Tibial nerve (tissue), 4 donors: ENCODE results near the gene OSBPL9. TPM values are rescaled to one million over a fixed set of nuclear protein-coding genes. Genes with fewer than 3 reads are reported as not detected.

Experiments used
- DNase-seq, 2 donors: peaks; one replicate each; pipeline ENCODE4 v3.0.0-alpha.2; 2019; ENCODE audit warnings: low spot score in 2 of 2
- H3K27ac ChIP-seq, 4 donors: fragments of 200-600 bp; sonication (generic) in 3 of 4; one replicate each; pipeline ENCODE4 v1.5.1; 2017 to 2019; ENCODE audit warnings: mild to moderate bottlenecking in 1 of 4
- H3K27me3 ChIP-seq, 2 donors: fragments of 200-600 bp; sonication (generic) in 1 of 2; one replicate each; pipeline versions ENCODE4 v1.5.1 to v1.6.0; 2017 to 2019
- H3K36me3 ChIP-seq, 3 donors: fragments of 200-600 bp; sonication (generic); one replicate each; pipeline ENCODE4 v1.5.1; 2018 to 2019
- H3K4me1 ChIP-seq, 4 donors: fragments of 200-600 bp; sonication (generic) in 3 of 4; one replicate each; pipeline ENCODE4 v1.5.1; 2017 to 2019
- H3K4me3 ChIP-seq, 4 donors: fragments of 200-600 bp; sonication (generic) in 3 of 4; one replicate each; pipeline ENCODE4 v1.5.1; 2017 to 2019; ENCODE audit warnings: mild to moderate bottlenecking in 1 of 4, moderate library complexity in 1 of 4
- H3K9me3 ChIP-seq, 4 donors: fragments of 200-600 bp; sonication (generic) in 3 of 4; one replicate each; pipeline ENCODE4 v1.5.1; 2017 to 2019
- CTCF ChIP-seq, 5 experiments: fragments of 200-600 bp in 3 of 5; fragments of 450-650 bp in 2 of 5; sonication (generic) in 3 of 5; IDR thresholded peaks; one replicate each; pipeline ENCODE4 v1.5.1; 2016 to 2019; ENCODE audit warnings: antibody characterized with exemption in 5 of 5, mild to moderate bottlenecking in 3 of 5, moderate library complexity in 2 of 5
- EP300 ChIP-seq, 2 donors: sonication (generic); formaldehyde crosslinking; IDR thresholded peaks; one replicate each; pipeline ENCODE4 v1.6.1; 2017; ENCODE audit warnings: antibody characterized with exemption in 2 of 2, mild to moderate bottlenecking in 1 of 2
- POLR2A ChIP-seq, 2 donors: fragments of 450-650 bp; IDR thresholded peaks; one replicate each; pipeline ENCODE4 v1.6.1; 2017; ENCODE audit warnings: antibody characterized with exemption in 2 of 2, mild to moderate bottlenecking in 2 of 2, moderate library complexity in 2 of 2
- WGBS, 2 donors: methylation state at CpG; one replicate each; pipeline ENCODE4 v1.1.5; 2018; 5-methylcytosine and 5-hydroxymethylcytosine counted together
- total RNA-seq, 4 donors: library from RNA; depleted of rRNA; stranded (reverse); fragments of >200 nt; gene quantifications; one replicate each; pipeline ENCODE4 v1.1.0, GENCODE V29; 2016

OSBPL9 gene
- total RNA-seq, 4 donors from 2014 or later: 86.1 to 132 (median 96.9) TPM

GRCh38 chr1:51623450-51623849 lies 6.6 kb downstream of the OSBPL9 start:
- H3K4me3 ChIP-seq: no peak overlapping the region
- TF ChIP-seq CTCF (IDR thresholded peaks at IDR 0.05): no peak
- no peak for TF ChIP-seq POLR2A (IDR thresholded peaks at IDR 0.05)
- no peak for TF ChIP-seq EP300 (IDR thresholded peaks at IDR 0.05)
- no peaks in the 10 kb centered on the region for H3K9me3 ChIP-seq
- H3K27me3 ChIP-seq: no peaks in the 10 kb centered on the region
- H3K4me1 ChIP-seq: peaks cover 0 to 96% (median 34%) of the 10 kb centered on the region in 4 donors
- no peaks in the 10 kb centered on the region for H3K36me3 ChIP-seq
- 66 to 73% methylated on average over 1 of the region's 1 CpG for WGBS, 2 donors
- no peak for DNase-seq
- peak overlapping the region in 2 of 4 donors; percentile 90 to 98 for H3K27ac ChIP-seq

- Histone ChIP-seq H3K9me3 (no peaks in the 10 kb centered on the region), H3K4me3 (no peak overlapping the region), H3K27me3 (no peaks in the 10 kb centered on the region), H3K27ac (peak overlapping the region; percentile 35 to 90 (median 53)), H3K36me3 (no peaks in the 10 kb centered on the region), H3K4me1 (peaks cover 0 to 86% (median 22%) of the 10 kb centered on the region in 4 donors)
- DNase-seq: no peak
- TF ChIP-seq POLR2A (IDR thresholded peaks at IDR 0.05): no peak
- no peak for TF ChIP-seq EP300 (IDR thresholded peaks at IDR 0.05)
- no peak for TF ChIP-seq CTCF (IDR thresholded peaks at IDR 0.05)
- 33 to 35% methylated on average over 1 of the region's 1 CpG for WGBS, 2 donors
Measured at GRCh38 chr1:51624855-51625254, 8.0 kb downstream of the OSBPL9 start.

- TF ChIP-seq CTCF (IDR thresholded peaks at IDR 0.05): peak in 2 of 5 experiments; percentile 6 to 20
- no peak for TF ChIP-seq POLR2A (IDR thresholded peaks at IDR 0.05)
- Histone ChIP-seq H3K36me3 (no peaks in the 10 kb centered on the region), H3K27me3 (no peaks in the 10 kb centered on the region), H3K9me3 (no peaks in the 10 kb centered on the region), H3K27ac (no peak overlapping the region), H3K4me1 (peaks cover 0 to 80% (median 13%) of the 10 kb centered on the region in 4 donors), H3K4me3 (no peak overlapping the region)
- no peak for DNase-seq
- 76 to 89% methylated on average over 2 of the region's 2 CpGs for WGBS, 2 donors
Measured at GRCh38 chr1:51627672-51628071, 10.8 kb downstream of the OSBPL9 start.

- TF ChIP-seq POLR2A (IDR thresholded peaks at IDR 0.05): no peak
- TF ChIP-seq EP300 (IDR thresholded peaks at IDR 0.05): no peak
- TF ChIP-seq CTCF (IDR thresholded peaks at IDR 0.05): no peak
- 85 to 90% methylated on average over 8 of the region's 8 CpGs for WGBS, 2 donors
- H3K4me1 ChIP-seq: peaks cover 0 to 75% (median 6%) of the 10 kb centered on the region in 4 donors
- no peaks in the 10 kb centered on the region for H3K36me3 ChIP-seq
- H3K4me3 ChIP-seq: no peak overlapping the region
- H3K9me3 ChIP-seq: no peaks in the 10 kb centered on the region
- no peak overlapping the region for H3K27ac ChIP-seq
- H3K27me3 ChIP-seq: no peaks in the 10 kb centered on the region
- DNase-seq: no peak
Measured at GRCh38 chr1:51628715-51629590, 12.1 kb downstream of the OSBPL9 start.

GRCh38 chr1:51629918-51630317 lies 13.0 kb downstream of the OSBPL9 start:
- Histone ChIP-seq H3K9me3 (no peaks in the 10 kb centered on the region), H3K27me3 (no peaks in the 10 kb centered on the region), H3K36me3 (no peaks in the 10 kb centered on the region), H3K27ac (no peak overlapping the region), H3K4me1 (peaks cover 0 to 73% (median 3%) of the 10 kb centered on the region in 4 donors), H3K4me3 (no peak overlapping the region)
- DNase-seq: no peak
- no peak for TF ChIP-seq CTCF (IDR thresholded peaks at IDR 0.05)
- TF ChIP-seq EP300 (IDR thresholded peaks at IDR 0.05): no peak
- 86 to 94% methylated on average over 4 of the region's 4 CpGs for WGBS, 2 donors
